ENCODE measurements around the gene LTBP4. TPM values are rescaled to one million over a fixed set of nuclear protein-coding genes. Genes with fewer than 3 reads are reported as not detected.

LTBP4 gene
- total and polyA plus RNA-seq, 2 of the 13 experiments (the other 11 are each of a cell fraction or from before 2014, with no cell fraction given) = 0.86 to 2.3 TPM

GRCh38 chr19:40596608-40597328 is 4.4 kb upstream of the LTBP4 start (continued):
- TF ChIP-seq TFDP1 (CRISPR knock-in tag; IDR thresholded peaks at IDR 0.05; ENCODE audit: borderline replicate concordance) = peak; percentile 70; the same call in 1 of the 2 replicates
- TF ChIP-seq ZNF768 (CRISPR knock-in tag; IDR thresholded peaks at IDR 0.05) = peak; percentile 26; the same call in 1 of the 2 replicates
- peak; percentile 12; the same call in 1 of the 2 replicates for TF ChIP-seq GABPB1 (CRISPR knock-in tag; IDR thresholded peaks at IDR 0.05)
- TF ChIP-seq NFKB2 (CRISPR knock-in tag; IDR thresholded peaks at IDR 0.05; ENCODE audit: borderline replicate concordance) = 0 out of 2 replicates have a peak, but pooled peaks have one; percentile 42
- TF ChIP-seq MAX (IDR thresholded peaks at IDR 0.05) = peak; percentile 76
- TF ChIP-seq NFYC (CRISPR knock-in tag; IDR thresholded peaks at IDR 0.05) = peak; percentile 69

GRCh38 chr19:40597329-40597838 is 3.8 kb upstream of the LTBP4 start:
- Histone ChIP-seq H3K79me2 (ENCODE audit: insufficient read depth, low read length) (no peaks in the 10 kb centered on the region), H3K27ac (ENCODE audit: extremely low read length, insufficient read depth, low read length) (no peak overlapping the region), H4K20me1 (ENCODE audit: insufficient read depth, low read length) (peaks cover 5% of the 10 kb centered on the region), H3K27me3 (ENCODE audit: control insufficient read depth in 1 of 2, insufficient read depth in 2 of 2, low read length in 2 of 2) (peaks cover 6 to 48% of the 10 kb centered on the region in 2 experiments; a peak in 3 of 5 replicates), H3K9ac (ENCODE audit: insufficient read depth, low read depth, low read length) (no peak overlapping the region), H2AFZ (ENCODE audit: low read length) (no peak overlapping the region), H3K4me2 (ENCODE audit: low read depth, low read length) (0 out of 2 replicates have a peak overlapping the region, but pooled peaks have one; percentile 27), H3K36me3 (replicated peaks in 1 of 2; ENCODE audit: control insufficient read depth in 1 of 2, insufficient read depth in 2 of 2, low read length in 2 of 2) (no peaks in the 10 kb centered on the region), H3K4me1 (ENCODE audit: insufficient read depth, low read length) (peaks cover 33% of the 10 kb centered on the region), H3K9me3 (ENCODE audit: low read length) (no peaks in the 10 kb centered on the region), H3K4me3 (replicated peaks in 1 of 3; ENCODE audit: insufficient read depth in 1 of 3, low read depth in 2 of 3, low read length in 3 of 3) (peak overlapping the region in 1 of 3 experiments; percentile 28; a peak in 1 of 6 replicates)
- ChIA-PET CTCF (ENCODE audit: low intra/inter-chr PET ratio, low total read pairs) (interaction anchor here (1.1 to 1.8 kb wide), 2 partner anchors 56 to 74 kb away, joined by 3 to 7 read pairs; no protein-coding TSS in a partner anchor), POLR2A (no interaction called here)
- WGBS (ENCODE audit: low lambda C conversion rate) = 22% methylated on average over 14 of the region's 18 CpGs
- no peak for DNase-seq (ENCODE audit: low spot score)
- intact Hi-C loops (cut with micrococcal nuclease; ENCODE audit: unreplicated experiment) (loop anchor here (5.0 kb wide), 1 partner anchor 70 kb away; no protein-coding TSS in a partner anchor), in situ Hi-C loops (cut with HindIII; ENCODE audit: extremely low pct_ligation_motif_present, low pct_unique_long_range_greater_than_20kb) (no loop called here)
- ATAC-seq = no peak
- FAIRE-seq = no peak
- BruUV-seq (replicated peaks) = no TSS peak
- TF ChIP-seq RFXANK (CRISPR knock-in tag; IDR thresholded peaks at IDR 0.05) (no peak), ZNF781 (CRISPR knock-in tag; IDR thresholded peaks at IDR 0.05; ENCODE audit: borderline replicate concordance, not compliant biosample characterization) (no peak), ZNF274 (CRISPR knock-in tag; IDR thresholded peaks at IDR 0.05) (no peak), ZNF496 (CRISPR knock-in tag; IDR thresholded peaks at IDR 0.05; ENCODE audit: insufficient replicate concordance) (no peak), ZSCAN25 (CRISPR knock-in tag; IDR thresholded peaks at IDR 0.05) (no peak), RNF2 (conservative IDR thresholded peaks at IDR 0.05; ENCODE audit: low read depth) (no peak), ZNF549 (CRISPR knock-in tag; IDR thresholded peaks at IDR 0.05) (no peak), ZNF276 (CRISPR knock-in tag; IDR thresholded peaks at IDR 0.05; ENCODE audit: low read depth) (no peak), FOXK1 (CRISPR knock-in tag; IDR thresholded peaks at IDR 0.05; ENCODE audit: borderline replicate concordance, low read depth) (no peak), CHD2 (IDR thresholded peaks at IDR 0.05; ENCODE audit: low read depth, low read length) (no peak)

Data from HepG2 (cell line).